C4-2B (cell line): ENCODE data around the gene OTX2.

Source experiments
- ZFX ChIP-seq: fragments of 450-650 bp; IDR thresholded peaks from 2 replicates; pipeline ENCODE4 v1.6.1; 2017
- TF ChIP-seq, protein P1 (sequence below): fragments of 450-650 bp; conservative IDR thresholded peaks from 2 replicates; pipeline ENCODE4 v1.5.1; 2017; ENCODE audit warnings: mild to moderate bottlenecking

DNA sequence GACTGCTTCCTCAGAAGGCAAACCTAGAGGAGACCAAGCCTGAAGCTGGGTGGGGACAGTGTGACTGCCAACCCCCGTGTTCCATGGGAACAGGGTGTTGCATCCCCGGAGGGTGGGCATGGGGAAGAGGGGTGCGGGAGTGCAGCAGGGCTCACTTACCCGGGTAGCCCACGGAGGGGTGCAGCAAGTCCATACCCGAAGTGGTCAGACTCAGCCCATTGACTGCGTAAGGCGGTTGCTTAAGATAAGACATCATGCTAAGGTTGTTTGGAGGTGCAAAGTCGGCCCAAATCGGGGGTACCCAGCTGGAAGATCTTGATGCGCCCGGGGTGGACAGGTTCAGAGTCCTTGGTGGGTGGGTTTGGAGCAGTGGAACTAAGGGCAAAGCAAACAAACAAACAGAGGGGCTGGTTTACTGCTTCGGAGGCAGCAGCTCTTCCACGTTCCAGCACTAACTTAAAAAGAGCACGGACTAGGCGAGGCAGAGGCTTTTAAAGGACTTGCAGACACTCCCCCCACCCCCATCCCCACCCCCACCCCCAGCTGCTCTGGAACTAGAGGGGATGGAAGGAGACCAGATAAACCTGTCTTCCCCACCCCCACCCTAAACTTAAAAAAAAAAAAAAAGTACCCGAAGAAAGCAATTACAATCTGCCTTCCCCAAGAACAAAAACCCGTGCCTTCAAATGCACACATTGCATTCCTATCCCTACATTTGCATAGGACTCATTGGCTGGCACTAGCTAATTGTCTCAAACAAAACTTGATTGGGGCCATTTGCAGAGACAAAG is 4.9 kb downstream of the OTX2 start:
- TF ChIP-seq, protein P1, sequence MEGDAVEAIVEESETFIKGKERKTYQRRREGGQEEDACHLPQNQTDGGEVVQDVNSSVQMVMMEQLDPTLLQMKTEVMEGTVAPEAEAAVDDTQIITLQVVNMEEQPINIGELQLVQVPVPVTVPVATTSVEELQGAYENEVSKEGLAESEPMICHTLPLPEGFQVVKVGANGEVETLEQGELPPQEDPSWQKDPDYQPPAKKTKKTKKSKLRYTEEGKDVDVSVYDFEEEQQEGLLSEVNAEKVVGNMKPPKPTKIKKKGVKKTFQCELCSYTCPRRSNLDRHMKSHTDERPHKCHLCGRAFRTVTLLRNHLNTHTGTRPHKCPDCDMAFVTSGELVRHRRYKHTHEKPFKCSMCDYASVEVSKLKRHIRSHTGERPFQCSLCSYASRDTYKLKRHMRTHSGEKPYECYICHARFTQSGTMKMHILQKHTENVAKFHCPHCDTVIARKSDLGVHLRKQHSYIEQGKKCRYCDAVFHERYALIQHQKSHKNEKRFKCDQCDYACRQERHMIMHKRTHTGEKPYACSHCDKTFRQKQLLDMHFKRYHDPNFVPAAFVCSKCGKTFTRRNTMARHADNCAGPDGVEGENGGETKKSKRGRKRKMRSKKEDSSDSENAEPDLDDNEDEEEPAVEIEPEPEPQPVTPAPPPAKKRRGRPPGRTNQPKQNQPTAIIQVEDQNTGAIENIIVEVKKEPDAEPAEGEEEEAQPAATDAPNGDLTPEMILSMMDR = no peak
- no peak for TF ChIP-seq ZFX
